ENCODE measurements around the gene GPR25. TPM values are rescaled to one million over a fixed set of nuclear protein-coding genes. Genes with fewer than 3 reads are reported as not detected.

GPR25 gene
- total RNA-seq, 4 donors from 2014 or later: 0.48 TPM; not detected in 3

DNA sequence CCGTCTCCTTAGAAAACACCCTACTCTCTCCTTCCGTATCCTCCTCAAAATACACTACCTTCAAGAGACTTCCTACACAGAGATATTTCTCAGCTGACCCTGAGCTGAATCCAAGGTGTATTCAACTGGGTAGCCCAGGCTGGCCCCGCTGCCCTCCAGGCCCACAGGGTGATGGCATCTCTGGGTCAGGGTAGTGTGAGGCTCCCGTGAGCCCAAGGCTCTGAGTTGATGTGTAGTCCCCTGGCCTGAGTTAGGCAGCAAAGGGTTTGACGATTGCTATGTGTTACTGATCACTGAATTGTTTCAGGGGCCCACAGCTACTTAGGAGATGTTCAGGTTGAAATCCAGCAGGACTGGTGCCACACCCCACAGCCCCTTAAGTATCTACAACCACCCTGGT lies 28.6 kb downstream of the GPR25 start:
- Histone ChIP-seq H3K9me3 (no peaks in the 10 kb centered on the region), H3K36me3 (peaks cover 0 to 9% (median 0%) of the 10 kb centered on the region in 4 donors), H3K4me1 (peaks cover 0 to 83% (median 45%) of the 10 kb centered on the region in 4 donors), H3K27me3 (no peaks in the 10 kb centered on the region), H3K27ac (peak overlapping the region in 1 of 4 donors; percentile 35), H3K4me3 (no peak overlapping the region)
- in situ Hi-C loops (cut with MboI; ENCODE audit: low pct_ligation_motif_present in 1 of 4, low pct_unique_long_range_greater_than_20kb in 1 of 4, low sequenced_read_pairs in 3 of 4) (no loop called here), intact Hi-C loops (cut with DNase I; ENCODE audit: low total_unique reads) (no loop called here)
- no peak for DNase-seq
- WGBS, 2 donors (ENCODE audit: low coverage in 1 of 2): 83 to 97% methylated on average over 1 to 5 of the region's 5 CpGs
- TF ChIP-seq, protein P1, sequence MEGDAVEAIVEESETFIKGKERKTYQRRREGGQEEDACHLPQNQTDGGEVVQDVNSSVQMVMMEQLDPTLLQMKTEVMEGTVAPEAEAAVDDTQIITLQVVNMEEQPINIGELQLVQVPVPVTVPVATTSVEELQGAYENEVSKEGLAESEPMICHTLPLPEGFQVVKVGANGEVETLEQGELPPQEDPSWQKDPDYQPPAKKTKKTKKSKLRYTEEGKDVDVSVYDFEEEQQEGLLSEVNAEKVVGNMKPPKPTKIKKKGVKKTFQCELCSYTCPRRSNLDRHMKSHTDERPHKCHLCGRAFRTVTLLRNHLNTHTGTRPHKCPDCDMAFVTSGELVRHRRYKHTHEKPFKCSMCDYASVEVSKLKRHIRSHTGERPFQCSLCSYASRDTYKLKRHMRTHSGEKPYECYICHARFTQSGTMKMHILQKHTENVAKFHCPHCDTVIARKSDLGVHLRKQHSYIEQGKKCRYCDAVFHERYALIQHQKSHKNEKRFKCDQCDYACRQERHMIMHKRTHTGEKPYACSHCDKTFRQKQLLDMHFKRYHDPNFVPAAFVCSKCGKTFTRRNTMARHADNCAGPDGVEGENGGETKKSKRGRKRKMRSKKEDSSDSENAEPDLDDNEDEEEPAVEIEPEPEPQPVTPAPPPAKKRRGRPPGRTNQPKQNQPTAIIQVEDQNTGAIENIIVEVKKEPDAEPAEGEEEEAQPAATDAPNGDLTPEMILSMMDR (IDR thresholded peaks at IDR 0.05): no peak
- no peak for TF ChIP-seq EP300 (IDR thresholded peaks at IDR 0.05; ENCODE audit: low read depth)
- no peak for TF ChIP-seq POLR2AphosphoS5 (IDR thresholded peaks at IDR 0.05)
- TF ChIP-seq POLR2A (IDR thresholded peaks at IDR 0.05): no peak

DNA sequence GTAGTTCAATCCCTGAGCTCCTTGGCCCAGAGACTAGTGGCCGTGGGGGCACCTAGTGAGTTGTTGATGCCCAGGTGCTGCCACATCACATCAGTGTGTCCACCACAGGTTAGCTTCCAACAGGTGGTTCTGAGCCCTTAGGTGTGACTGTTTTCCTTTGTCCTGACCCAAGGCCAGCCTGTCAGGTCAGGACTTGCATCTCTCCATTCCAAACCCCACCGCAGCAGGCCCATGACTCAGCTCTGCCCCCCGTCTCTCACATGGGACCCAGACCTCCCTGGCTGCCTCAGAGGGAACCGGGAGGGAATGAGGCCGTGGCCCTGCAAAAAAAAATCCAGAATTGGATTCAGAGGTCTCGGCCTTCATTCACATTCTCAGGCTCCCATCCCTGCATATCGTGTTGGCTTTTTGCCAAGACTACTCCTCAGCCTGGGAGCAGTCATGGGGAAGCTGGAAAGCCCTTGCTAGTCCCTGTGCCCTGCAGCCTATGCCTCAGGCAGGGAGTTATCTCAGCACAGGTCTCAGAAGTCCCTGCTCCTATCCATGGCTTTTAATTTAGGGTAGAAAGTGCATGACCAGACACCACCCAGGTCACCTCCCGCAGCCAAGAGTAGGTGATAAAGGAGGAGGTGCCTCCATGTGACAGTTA lies 29.1 kb downstream of the GPR25 start:
- Histone ChIP-seq H3K27ac (peak overlapping the region in 3 of 4 donors; percentile 13 to 53 (median 35)), H3K4me1 (peaks cover 5 to 88% (median 50%) of the 10 kb centered on the region in 4 donors)

DNA sequence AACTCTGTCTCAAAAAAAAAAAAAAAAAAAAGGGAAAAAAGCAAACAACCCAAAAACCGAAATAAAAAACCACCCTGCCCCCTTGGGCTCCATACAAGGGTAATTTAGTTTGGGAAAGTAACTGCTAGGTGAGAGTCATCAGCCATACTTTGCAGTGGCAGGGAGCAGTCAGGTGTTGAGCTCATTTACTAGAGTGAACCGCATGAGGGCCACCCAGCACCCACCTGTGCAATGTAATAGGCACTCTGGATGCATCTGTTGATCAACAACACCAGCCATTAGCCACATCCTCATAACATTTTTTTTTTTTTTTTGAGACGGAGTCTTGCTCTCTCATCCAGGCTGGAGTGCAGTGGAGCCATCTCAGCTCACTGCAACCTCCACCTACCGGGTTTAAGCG lies 31.0 kb downstream of the GPR25 start:
- TF ChIP-seq POLR2AphosphoS5 (IDR thresholded peaks at IDR 0.05): no peak
- Histone ChIP-seq H3K27me3 (no peaks in the 10 kb centered on the region), H3K4me1 (peaks cover 19 to 86% (median 59%) of the 10 kb centered on the region in 4 donors), H3K36me3 (peaks cover 0 to 9% (median 0%) of the 10 kb centered on the region in 4 donors), H3K4me3 (no peak overlapping the region), H3K27ac (peak overlapping the region in 2 of 4 donors; percentile 80 to 86), H3K9me3 (no peaks in the 10 kb centered on the region)
- no peak for DNase-seq
- intact Hi-C loops (cut with DNase I; ENCODE audit: low total_unique reads) (no loop called here), in situ Hi-C loops (cut with MboI; ENCODE audit: low pct_ligation_motif_present in 1 of 4, low pct_unique_long_range_greater_than_20kb in 1 of 4, low sequenced_read_pairs in 3 of 4) (no loop called here)
- 77 to 89% methylated on average over 2 to 5 of the region's 5 CpGs for WGBS, 2 donors (ENCODE audit: low coverage in 1 of 2)

More for the DNA sequence above, 29.1 kb downstream of the GPR25 start:
- TF ChIP-seq EP300 (IDR thresholded peaks at IDR 0.05; ENCODE audit: low read depth) (no peak), POLR2AphosphoS5 (IDR thresholded peaks at IDR 0.05) (peak in 1 of 3 donors; percentile 9)
- DNase-seq: no peak
- Histone ChIP-seq H3K9me3 (no peaks in the 10 kb centered on the region), H3K27me3 (no peaks in the 10 kb centered on the region), H3K36me3 (peaks cover 0 to 9% (median 0%) of the 10 kb centered on the region in 4 donors), H3K4me3 (no peak overlapping the region)
- intact Hi-C loops (cut with DNase I; ENCODE audit: low total_unique reads): no loop called here
- WGBS, 2 donors (ENCODE audit: low coverage in 1 of 2): 82% methylated on average over 8 of the region's 8 CpGs; no CpG with 5 or more reads in 1 of the 2 donors
- in situ Hi-C loops (cut with MboI; ENCODE audit: low pct_ligation_motif_present in 1 of 4, low pct_unique_long_range_greater_than_20kb in 1 of 4, low sequenced_read_pairs in 3 of 4): no loop called here

DNA sequence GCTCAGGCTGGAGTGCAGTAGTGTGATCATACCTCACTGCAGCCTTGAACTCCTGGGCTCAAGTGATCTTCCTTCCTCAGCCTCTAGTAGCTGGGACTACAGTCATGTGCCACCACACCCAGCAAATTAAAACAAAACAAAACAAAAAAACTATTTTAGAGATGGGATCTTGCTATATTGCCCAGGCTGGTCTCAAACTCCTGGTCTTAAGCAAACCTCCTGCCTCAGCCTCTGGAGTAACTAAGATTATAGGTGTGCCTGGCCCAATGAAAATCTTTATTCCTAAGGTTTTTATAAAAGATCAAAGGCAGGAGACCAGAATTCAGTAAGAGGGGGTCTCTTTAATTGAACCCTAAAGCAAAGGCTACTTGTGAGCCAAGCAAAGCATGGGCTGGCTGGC lies 32.0 kb downstream of the GPR25 start:
- H3K36me3 ChIP-seq: peaks cover 0 to 4% (median 0%) of the 10 kb centered on the region in 4 donors
- no peak for DNase-seq
- H3K27ac ChIP-seq: peak overlapping the region; percentile 80 to 87 (median 85)
- no peak for TF ChIP-seq EP300 (IDR thresholded peaks at IDR 0.05; ENCODE audit: low read depth)
- TF ChIP-seq POLR2A (IDR thresholded peaks at IDR 0.05): no peak
- no peak for TF ChIP-seq POLR2AphosphoS5 (IDR thresholded peaks at IDR 0.05)
- TF ChIP-seq, protein P1 (IDR thresholded peaks at IDR 0.05): no peak
- no peaks in the 10 kb centered on the region for H3K9me3 ChIP-seq
- in situ Hi-C loops (cut with MboI; ENCODE audit: low pct_ligation_motif_present in 1 of 4, low pct_unique_long_range_greater_than_20kb in 1 of 4, low sequenced_read_pairs in 3 of 4) (no loop called here), intact Hi-C loops (cut with DNase I; ENCODE audit: low total_unique reads) (no loop called here)
- H3K4me3 ChIP-seq: no peak overlapping the region
- H3K4me1 ChIP-seq: peaks cover 19 to 89% (median 64%) of the 10 kb centered on the region in 4 donors
- no peaks in the 10 kb centered on the region for H3K27me3 ChIP-seq

DNA sequence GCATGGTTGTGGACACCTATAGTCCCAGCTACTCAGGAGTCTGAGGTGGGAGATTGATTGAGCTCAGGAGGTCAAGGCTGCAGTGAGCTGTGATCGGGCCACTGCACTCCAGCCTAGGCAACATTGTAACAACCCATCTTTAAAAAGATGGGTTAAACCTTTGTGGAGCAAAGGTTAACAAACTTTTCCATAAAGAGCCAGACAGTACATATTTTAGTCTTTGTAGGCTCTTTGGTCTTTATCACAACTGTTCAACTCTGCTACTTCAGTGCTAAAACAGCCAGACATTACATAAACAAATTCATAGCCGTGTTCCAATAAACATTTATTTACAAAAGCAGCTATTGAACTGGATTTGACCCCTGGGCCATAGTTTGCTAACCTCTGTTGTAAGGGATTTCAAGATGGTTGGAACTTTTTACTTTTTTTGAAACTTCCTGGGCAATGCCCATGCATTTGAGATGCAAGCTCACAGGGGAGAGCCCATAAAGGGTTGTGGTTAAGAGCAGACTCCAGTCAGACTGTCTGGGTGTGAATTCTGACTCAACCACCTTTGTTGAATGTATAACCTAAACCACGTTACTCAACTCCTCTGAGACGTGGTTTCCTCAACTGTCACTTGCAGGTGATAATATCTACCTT lies 32.8 kb downstream of the GPR25 start:
- no peaks in the 10 kb centered on the region for H3K9me3 ChIP-seq
- no peak overlapping the region for H3K4me3 ChIP-seq
- H3K27me3 ChIP-seq: no peaks in the 10 kb centered on the region
- 33 to 45% methylated on average over 1 to 4 of the region's 4 CpGs for WGBS, 2 donors (ENCODE audit: low coverage in 1 of 2)
- no peak for DNase-seq
- TF ChIP-seq POLR2AphosphoS5 (IDR thresholded peaks at IDR 0.05): peak in 1 of 3 donors; percentile 46
- TF ChIP-seq, protein P1 (IDR thresholded peaks at IDR 0.05): no peak
- TF ChIP-seq EP300 (IDR thresholded peaks at IDR 0.05; ENCODE audit: low read depth): no peak
- TF ChIP-seq POLR2A (IDR thresholded peaks at IDR 0.05): peak; percentile 13
- in situ Hi-C loops (cut with MboI; ENCODE audit: low pct_ligation_motif_present in 1 of 4, low pct_unique_long_range_greater_than_20kb in 1 of 4, low sequenced_read_pairs in 3 of 4) (no loop called here), intact Hi-C loops (cut with DNase I; ENCODE audit: low total_unique reads) (no loop called here)
- H3K4me1 ChIP-seq: peaks cover 19 to 85% (median 63%) of the 10 kb centered on the region in 4 donors
- H3K27ac ChIP-seq: peak overlapping the region; percentile 80 to 87 (median 85)
- H3K36me3 ChIP-seq: peaks cover 0 to 3% (median 0%) of the 10 kb centered on the region in 4 donors
